Lung microvascular endothelial cell (primary cell): ENCODE results near the gene HS6ST2. TPM values are rescaled to one million over a fixed set of nuclear protein-coding genes. Genes with fewer than 3 reads are reported as not detected.
A peak's percentile ranks its signal among the peaks of the same experiment; 100 is the strongest.

Experiments used
- DNase-seq, 2 donors: peaks; one replicate each; pipeline versions ENCODE4 v3.0.0 to v3.0.0-alpha.2; 2010; ENCODE audit warnings: low read depth in 2 of 2
- total RNA-seq: library from RNA; depleted of rRNA; stranded (reverse); fragments of >200 nt; gene quantifications from 2 replicates; pipeline ENCODE4 v1.2.1, GENCODE V29; 2014

The HS6ST2 gene
- total RNA-seq, 1 donor from 2014 or later: not detected

DNA sequence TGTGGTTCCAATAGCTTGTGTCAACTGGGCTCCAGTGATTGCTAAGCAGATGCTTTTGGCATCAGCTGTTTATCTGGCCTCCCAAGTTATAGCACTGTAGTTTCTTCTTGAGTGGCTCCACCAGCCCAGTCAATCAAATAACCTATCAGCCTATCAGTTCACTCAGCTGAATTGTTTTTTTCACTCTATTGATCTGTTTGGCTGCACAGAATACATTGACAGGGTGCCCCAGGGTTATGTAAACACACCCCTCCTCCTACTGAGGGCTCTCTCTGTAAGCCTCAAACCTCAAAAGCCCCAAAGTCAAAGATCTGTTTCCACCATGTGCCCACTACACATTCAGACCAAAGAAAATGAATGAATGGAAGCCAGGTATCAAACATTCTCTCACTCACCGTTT is 214.0 kb downstream of the HS6ST2 start:
- DNase-seq: no peak

DNA sequence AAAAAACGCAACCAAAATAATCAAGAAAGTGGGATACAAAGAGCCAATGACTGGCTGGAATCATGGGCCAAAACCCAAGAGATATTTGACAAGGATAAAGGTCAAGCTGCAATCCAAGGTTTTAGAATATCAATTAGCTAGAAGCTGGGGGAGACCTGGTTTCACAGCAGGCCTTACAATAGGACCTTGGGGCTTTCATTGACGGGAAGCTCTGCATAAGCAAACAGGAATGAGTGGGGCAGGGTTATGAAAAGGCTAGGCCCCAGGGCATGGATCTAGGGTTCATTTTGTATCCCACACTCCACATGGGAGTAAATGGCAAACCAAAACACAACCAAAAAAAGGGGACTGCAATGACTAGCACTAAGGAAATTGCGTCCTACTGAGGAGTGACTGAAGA is 215.3 kb downstream of the HS6ST2 start:
- no peak for DNase-seq

DNA sequence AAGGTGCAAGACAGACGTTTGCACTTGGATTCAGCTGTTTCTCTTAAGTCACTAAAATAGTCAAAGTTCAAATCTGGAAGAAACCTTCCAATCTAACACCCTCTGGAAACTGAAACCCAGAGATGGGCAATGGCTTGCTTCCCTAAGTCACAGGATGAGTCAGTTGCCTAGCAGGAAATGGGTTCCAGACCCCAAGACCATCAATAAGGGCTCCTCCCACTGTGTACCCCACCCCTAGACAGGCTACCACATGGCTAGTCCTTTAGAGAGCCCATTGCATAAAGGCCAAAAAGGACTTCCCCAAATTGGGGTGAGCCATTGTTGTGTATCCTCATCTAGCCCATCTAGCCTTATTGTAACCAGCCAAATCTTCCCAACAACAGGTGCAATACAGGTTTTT is 216.2 kb downstream of the HS6ST2 start:
- DNase-seq: no peak

DNA sequence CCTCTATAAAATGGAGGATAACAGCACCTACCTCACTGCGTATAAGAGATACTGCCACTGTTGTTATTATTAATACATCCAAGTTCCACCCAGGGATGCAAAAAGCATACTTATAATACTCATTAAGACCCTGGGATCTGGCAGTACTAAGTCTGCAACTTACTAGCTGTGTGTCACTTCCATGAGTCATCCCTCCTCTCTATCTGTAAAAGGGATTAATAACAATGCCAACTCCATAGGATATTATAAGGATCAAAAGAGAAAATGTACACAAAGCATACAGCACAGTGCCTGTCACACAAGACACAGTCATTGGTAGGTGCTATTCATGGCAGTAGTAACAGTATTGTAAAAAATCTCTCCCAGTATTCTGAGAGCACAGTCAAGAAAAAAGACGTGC is 216.7 kb downstream of the HS6ST2 start:
- no peak for DNase-seq

DNA sequence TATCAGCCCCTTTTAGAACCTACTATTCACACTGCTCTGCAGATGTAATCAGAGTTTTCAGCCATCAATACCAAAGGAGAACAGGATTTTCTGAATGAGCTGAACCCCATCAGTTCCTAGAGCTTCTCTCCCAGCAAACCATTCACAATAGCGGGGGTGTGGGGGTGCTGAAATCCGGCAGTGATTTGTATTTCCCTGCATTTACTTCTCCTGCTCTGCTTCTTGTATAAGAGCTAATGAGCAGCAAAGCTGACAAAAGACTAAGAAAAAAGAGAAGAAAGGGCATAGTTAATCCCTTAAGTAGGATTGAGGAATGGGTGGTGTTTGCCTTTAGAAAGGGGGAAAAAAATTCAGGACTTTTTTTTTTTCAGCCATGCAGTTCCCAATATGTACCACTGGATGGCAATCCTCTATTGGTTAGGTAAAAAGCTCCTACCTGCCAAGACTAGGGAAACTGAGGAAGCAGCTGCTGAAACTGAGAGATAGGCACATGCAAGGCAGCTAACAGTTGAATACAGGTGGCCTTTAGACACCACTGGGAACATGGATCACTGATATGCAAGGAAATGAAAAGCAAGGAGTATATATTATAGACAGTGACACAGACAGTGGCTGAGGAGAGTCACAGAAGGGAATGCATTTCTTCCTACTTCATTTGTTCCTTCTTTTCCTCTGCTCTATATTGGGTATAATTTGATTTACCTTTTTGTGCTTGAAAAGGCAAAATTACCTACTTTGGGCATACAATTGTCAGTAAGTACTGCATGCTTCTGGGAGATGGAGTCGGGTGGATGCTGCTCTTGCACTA is 217.9 kb downstream of the HS6ST2 start:
- DNase-seq: peak in 1 of 2 donors; percentile 4

DNA sequence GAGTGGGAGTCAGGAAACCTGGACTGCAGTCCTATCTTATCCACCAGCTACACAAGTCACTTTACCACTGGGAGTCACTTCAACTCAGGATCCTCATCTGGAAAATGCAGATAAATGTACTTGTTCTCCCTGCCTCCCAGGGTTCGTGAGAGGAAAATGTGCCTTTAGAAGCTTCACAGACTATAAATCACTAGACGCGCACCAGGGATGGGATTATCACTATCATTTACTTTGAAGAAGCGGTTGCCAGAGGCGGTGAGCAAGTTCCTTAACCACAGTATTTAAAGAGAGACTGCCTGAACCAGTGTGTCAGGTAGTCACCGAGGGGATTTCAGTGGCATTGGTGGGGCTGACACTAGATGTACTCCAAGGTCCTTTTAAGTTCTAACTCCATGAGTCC is 219.5 kb downstream of the HS6ST2 start:
- no peak for DNase-seq

DNA sequence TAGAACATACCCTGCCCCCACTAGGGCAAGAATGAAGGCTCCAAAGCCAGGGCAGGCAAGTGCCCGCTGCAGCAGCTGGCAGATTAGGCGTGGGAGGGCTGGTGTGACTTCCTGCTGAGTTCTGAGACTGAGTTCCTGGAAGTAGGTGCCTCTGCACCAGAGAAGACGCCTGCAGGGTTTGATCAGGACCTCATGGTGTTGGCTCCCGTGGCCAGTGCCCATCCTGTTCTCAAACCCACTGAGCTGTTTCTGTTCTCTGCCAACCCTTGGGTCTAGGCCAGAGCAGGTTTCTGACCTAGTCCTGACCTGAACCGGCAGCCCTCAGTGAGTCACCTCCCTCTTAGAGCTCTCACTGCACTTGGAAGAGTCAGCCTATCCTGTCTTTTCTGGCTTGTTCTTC is 220.7 kb downstream of the HS6ST2 start:
- no peak for DNase-seq

DNA sequence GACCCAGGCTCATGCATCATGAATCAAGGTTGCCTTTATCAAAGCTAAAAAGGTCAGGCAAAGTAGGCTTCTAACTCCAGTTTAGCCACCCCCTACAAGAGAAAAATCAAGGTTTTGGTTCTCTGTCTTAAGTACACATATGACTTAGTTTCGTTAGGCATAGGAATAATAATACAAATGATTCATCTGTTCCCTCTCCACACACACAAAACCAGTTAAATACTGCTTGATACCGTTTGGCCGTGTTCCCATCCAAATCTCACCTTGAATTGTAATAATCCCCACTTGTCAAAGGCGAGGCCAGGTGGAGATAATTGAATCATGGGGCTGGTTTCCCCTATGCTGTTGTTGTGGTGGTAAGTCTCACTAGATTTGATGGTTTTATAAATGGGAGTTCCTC is 226.2 kb downstream of the HS6ST2 start:
- no peak for DNase-seq

DNA sequence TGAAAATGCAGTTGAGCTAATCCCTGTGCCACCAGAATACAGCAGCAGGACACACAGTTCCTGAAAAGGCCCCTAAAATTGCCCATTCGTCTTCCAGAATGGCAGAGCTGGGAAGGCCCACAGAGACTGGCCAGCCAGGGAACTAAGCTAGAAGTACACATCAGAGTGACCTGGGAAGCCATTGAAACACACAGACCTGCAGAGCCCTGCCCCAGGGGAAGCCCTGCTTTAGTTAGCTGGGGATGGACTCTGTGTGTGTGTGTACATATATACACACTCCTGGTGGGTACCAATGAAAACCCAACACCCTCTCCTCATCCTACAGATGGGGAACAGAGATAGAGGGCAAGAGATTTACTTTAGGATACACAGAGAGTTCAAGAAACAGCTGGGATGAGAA is 227.7 kb downstream of the HS6ST2 start:
- DNase-seq: no peak

DNA sequence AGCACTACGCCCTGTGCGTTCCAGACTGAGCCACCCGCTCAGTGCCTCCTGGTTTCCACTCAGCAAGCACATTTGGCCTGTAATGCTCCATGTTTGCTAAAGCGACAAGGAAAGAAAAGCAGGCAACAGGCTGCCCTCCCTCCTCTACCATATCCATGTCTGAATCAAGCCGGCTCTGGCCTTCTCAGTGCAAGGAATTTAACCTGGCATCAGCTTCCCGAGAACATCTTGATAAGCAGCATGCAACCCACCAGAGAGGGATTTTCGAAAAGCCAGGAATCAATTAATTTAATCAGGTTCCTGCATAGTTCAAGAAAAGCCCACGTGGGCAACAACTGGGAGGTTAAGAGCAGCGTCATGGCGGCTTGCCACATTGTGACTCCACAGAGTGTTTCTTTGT is 228.2 kb downstream of the HS6ST2 start:
- no peak for DNase-seq

DNA sequence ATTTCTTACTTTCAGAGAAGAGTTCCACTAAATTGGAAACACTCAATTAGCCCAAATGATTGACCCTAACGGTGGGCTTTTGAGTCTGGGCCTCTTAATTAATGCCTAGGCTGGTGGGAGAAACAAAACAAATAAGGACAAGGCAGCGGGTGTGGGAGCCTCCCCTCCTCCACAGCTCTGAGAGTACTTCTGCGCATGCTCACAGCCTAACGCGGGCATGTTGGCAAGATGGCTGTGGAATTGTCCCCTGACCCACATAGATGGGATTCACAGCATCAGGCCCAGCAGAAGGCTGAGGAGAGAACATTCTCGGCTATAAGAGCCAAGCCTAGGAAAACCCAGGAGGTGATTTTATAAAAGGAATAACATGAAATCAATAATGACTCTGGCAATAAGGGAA is 230.1 kb downstream of the HS6ST2 start:
- no peak for DNase-seq

DNA sequence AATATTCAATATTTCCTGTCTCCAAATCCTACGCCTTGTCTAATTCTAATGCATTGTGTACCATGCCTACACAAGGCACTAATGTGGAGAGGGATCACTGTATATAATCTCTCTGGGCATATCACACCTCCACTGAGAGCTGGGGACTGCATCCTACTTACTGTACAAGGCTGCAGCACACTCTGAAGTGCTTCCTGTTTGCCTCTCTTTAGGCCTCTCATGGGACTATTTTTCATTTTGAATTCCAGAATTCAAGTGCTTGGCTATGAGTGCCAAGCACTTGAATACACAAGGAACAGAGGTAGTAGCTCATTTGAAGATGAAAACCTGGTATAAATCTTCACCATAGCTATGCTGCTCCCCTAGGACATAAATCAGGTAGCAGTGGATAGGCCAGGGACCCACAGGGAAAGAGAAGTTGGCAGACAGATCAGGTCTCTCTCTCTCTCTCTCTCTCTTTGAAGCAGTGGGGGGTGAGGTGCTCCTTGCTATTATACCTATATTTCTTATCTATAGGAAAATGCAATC is 239.9 kb downstream of the HS6ST2 start:
- no peak for DNase-seq

DNA sequence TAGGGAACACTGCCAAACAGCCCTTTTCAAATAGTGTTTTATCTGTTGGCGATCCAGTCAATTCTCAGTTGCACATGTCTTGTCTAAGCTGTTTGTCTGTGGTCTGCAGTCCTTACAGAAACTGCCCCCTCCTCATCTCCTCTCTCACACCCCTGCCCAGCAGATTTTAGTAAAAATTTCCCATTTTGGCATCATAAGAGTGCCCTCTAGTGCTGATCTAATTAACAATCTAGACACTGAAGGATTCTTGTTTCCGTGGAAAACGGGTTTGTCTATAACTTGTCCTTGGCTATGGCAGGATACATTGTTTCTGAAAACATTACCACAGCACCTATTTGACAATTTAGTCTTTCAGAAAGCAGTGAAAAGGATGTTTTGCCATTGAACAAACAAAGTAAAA is 242.4 kb downstream of the HS6ST2 start:
- DNase-seq: no peak

DNA sequence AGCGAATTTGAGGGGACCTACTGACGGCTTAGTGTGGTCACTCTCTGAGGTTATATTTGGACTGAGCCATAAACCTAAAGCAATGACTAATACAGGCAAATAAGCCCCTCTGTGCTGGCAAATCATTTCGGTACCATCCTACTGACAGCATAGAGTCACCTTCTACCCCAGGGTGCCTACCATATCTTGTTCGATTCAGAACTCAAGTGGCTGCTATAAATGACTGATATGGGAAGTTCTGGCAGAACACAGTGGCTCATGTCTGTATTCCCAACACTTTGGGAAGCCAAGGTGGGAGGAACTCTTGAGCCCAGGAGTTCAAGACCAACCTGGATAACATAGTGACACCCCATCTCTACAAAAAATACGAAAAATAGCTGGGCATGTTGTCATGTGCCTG is 243.5 kb downstream of the HS6ST2 start:
- no peak for DNase-seq

DNA sequence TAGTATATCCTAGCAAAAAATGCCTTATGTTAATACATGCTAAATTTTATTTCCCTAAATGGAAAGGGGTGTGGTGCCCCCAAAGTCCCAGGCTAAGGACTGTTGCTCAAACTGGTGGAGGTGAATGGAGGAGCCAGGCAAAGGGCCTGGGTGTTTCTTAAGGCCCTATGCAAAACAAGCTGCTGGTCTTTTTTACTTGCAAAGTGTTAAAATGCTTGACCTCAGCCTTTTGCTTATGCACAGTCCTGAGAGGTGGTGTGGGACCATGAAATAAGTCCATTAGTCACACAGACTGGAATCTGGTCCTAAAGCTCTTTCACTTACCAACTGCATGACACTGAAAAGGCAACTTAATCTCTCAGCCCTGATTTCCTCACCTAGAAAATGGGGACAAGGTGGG is 246.1 kb downstream of the HS6ST2 start:
- no peak for DNase-seq

DNA sequence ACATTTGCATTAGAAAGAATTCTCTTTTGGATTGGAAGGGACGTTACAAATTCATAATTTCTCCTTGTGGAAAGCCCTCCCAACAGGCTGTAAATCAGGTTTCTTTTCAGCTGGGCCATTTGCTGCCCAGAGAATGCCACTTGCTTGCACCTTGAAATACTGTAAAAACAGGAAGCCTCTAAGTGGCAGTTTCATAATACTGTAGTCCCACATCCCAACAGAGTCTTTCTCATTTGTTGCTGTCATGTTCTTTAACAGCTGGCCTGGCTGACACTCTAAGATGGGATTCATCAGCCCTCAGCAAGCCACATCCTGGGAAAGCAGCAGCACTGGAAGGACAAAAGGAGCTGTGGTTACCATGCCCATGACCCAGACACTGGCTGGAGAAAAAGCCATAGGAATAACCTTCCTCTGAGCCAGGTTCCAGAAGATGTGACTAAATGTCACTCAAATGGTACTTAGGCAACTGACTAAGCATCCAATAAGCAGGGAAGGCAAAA is 247.7 kb downstream of the HS6ST2 start:
- DNase-seq: no peak

DNA sequence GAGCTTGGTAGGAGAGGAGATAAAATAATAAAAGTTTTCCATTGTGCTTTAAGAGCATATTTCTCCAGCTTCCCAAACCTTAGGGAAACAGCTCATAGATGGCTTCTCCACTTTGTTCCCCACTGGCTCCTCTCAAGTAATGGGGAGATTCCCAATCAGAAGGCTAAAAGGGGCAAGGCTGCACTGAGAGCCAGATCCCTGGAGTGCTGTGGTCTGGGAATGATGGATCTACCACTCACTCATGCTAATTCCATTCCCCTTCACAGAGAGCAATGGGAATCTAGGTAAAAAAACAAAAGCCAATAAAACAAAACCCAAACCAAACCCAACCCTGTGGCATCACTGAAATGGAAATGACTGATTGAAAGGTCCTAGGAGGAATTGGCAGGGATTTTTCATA is 249.9 kb downstream of the HS6ST2 start:
- DNase-seq: no peak

DNA sequence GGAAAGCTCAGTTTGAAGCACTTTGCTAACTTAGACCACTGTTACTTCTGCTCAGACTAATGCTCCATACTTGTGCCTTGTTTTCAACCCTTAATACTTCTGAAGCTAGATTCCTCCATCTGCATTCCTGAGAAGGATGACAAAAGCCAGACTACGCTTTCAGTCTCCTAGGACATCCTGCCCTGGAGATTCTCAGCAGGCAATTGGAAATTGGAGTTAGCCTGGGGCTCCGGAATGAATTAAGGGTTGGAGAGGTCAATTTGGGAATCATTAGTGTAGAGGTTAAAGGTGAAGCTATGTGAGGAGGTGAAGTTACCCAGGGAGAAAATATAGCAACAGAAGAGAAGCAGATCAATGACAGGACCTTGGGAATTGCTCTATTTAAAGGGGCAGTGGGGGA is 253.7 kb downstream of the HS6ST2 start:
- no peak for DNase-seq

DNA sequence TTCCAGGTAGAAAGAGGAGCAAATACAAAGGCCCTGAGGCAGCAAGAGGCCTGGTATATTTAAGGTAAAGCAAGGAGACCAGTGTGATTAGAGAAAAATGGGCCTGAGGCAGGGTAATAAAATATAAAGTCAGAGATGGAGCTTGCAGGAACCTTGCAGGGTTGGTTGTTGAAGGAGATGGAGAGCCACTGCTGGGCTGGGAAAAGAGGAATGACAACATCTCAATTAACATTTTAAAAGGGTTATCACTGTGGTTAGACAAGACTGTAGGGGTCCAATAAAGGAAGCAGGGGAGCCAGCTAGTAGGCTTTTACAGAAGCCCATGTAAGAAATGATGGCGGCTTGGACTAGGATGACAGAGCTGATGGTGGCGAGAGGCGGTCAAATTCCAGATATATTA is 264.0 kb downstream of the HS6ST2 start:
- no peak for DNase-seq

DNA sequence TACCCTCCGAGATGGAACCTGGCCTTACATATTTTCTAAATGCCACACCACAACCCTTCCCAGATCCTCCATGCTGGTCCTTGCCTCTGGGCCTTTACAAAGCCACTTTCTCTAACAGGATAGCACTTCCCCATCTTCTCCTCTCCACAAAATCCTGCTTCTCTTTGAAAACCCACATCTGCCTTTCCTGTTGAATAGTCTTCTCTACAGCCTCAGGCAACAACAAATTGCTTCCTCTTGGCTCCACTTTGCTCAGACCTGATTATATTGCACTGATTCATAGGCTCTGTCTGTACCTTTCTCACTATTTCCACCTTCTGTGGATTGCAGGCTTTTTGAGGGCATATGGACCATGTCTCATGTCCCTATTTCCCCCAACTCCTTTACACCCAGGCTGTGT is 265.9 kb downstream of the HS6ST2 start:
- no peak for DNase-seq

DNA sequence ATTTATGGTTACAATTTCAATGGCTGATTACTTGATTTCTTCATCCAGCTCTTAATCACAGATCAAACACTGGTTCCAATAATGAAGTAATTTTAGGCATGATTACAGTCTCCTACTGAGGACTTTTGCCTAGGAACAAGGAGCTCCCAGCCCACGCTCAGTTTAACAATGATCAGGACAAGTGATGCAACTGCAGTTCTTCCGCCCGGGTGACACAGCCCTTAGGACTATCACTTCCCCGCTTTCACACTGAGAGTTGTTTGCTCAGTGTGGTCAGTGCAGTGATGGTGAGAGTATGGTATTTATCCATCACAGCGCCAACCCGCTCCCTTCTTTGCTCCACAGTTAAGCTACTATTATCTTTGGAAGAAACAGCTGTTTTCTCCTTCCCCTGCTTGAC is 266.4 kb downstream of the HS6ST2 start:
- DNase-seq: no peak

DNA sequence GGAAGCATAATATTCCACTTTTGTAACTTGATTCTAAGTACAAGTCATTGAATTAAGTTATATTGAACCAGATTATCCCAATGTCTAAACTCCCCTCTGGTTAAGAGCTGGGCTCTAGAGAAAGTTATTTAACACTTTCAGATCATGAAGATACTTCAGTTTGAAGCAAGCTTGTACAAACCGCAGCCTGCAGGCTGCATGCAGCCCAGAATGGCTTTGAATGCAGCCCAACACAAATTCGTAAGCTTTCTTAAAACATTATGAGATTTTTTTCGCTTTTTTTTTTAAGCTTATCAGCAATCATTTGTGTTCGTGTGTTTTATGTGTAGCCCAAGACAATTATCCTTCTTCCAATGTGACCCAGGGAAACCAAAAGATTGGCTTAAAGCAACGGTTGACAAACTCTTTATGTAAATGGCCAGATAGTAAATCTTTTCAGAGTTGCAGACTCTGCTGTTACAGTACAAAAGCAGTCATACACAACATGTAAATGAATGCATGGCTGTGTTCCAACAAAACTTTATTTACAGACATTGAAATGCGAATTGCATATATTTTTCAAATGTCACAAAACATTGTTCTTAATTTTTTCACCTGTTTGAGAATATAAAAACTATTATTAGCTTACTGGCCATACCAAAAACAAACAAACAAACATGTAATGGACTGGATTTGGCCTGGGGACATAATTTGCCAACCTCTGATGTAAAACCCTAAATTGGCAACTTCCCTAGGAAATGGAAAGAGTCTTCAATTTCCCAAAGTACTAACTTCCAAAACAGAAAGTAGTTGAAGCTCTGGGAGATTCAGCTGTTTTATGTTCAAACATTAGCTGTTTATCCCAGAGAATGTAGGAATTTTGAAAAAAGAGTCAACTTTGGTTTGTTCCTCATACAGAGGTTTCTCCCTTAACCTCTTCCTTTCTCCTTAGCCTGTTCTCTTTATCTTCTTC is 268.5 kb downstream of the HS6ST2 start:
- no peak for DNase-seq
